Islet of Langerhans (tissue), 1 donor: ENCODE results near the gene CRYBG2.

Source experiments
- FAIRE-seq: peaks from one replicate; lab custom pipeline; 2011; peaks lifted over from hg19 to GRCh38; lab: Jason Lieb, UNC

CRYBG2 gene

DNA sequence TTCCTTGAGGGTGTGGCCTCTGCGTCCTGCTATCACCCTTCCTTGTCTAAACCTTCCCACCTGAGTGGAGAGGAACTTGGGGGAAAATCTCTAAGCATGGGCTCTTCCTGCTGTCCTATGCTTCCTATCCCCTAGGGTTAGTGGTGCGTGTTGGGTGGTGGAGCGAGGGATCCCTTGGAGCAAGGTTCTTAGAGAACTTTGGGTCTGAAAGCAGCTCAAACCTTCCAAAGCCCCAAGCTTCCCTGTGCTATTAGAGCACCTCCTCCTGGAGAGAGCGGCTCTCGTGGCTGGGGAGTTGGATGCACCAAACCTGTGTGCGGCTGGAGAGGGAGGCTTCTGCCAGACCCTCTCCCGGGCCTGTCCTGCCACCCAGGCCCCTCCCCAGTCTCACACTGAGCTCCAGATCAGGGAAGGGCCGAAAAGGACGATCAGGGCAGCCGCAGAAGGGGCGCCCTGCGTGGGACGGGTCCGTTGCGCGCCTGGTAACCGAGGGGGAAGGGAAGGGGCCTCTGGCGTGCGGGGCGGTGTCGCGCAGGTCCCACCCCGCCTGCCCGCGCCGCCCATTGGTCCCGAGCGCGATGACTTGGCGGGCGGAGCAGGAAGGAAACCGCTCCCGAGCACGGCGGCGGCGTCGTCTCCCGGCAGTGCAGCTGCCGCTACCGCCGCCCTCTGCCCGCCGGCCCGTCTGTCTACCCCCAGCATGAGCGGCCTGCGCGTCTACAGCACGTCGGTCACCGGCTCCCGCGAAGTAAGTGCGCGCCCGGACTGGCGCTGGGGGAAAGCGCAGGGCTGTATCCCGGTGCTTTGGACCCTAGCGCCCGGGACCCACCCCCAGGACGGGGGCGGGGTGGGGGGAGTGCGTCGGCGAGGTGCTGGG lies 74.2 kb downstream of the CRYBG2 start, which contains the start of gene SH3BGRL3:
Gene SH3BGRL3, plus strand, starts transcription at position 631 of the 877 bp plus-strand sequence. Its CDS starts 70 bp downstream, at position 701.
- FAIRE-seq: no peak

DNA sequence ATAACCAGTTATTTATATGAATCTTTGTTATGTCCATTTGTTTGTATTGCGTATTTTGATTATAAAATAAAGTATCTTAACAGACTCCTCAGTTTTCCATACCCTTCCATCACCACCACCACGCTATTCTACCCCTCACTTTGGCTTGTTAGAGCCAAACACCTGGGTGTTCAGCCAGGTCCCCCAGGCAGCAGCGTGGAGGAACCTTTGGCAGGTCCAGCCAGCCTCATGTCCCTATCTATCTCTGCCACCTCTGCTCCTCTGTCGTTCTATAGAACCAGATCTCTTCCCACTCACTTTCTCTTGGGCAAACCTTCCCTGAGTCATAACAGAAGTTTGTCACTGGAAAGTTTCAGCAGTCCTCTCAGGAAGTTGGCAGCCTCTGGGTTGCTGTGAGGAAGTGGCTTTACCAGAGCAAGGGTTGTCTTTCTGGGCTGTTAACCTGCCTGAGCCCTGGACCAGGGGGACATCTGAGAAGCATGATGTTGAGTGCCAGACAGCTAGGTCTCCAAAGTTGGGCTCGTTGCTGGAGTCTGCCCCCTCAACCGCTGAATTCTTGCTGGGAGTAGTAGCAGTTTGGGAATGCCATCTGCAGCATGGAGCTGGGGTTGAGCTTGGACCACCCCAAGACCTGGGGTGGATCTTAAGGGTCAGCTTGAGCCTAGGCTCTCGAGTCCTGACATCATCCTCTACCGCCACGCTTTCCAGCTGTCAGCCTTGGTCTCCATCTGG lies 75.0 kb downstream of the CRYBG2 start:
- no peak for FAIRE-seq

DNA sequence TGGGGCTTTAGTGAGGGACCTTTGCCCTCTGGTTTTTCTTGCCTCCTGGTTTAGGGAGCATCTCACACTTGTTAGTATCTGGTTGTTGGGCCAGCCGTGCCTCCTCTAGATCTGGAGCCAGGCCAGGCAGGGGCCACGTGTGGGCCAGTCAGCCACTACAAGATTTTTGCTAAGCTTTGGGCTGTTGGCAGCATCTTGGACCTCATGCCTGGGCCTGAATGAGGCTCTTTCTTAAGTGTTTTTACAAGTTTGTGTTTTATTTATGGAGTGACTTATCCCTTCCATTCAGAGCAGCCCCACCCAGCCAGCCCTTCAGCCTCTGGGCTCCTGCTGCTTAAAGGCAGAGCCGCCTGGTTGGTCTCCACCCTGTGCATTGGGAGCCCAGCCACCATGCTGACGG lies 75.6 kb downstream of the CRYBG2 start:
- FAIRE-seq: no peak

DNA sequence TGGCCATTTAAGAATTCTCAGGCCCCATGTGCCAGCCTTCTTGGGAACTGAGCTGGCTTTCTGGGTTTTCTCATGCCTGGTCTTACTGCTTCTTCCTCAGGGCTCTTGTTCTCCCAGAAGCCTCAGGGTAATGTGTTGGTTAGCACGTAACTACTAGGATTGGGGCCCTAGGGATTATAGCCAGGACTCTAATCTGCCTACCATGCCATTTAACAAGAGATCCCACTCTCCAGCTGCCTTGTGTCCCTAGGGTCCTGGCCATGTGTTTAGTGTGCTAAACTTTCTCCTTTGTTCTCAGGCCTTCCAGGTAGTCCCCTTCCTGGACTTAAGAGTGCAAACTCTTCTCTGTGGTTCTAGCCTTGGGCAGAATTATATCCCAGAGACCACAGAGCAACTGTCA lies 76.2 kb downstream of the CRYBG2 start:
- FAIRE-seq: no peak

DNA sequence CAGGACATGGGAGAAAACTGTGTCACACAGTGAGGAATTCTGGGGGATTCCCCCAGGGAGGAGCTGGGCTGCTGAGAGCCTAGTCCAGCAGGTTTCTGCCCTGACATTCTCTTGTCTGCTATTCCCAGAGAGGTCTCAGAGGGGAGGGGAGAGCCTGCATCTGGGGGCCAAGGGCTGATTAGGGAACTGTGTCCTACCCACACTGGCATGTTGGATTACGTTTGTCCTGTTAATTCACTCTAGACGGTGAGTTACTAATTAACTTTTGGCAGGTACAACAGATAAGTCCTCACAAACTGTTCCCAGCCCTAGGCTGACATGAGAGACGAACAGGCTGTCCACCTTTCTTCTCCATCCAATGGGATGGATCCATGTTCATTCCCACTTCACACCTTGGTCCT lies 76.7 kb downstream of the CRYBG2 start:
- no peak for FAIRE-seq

DNA sequence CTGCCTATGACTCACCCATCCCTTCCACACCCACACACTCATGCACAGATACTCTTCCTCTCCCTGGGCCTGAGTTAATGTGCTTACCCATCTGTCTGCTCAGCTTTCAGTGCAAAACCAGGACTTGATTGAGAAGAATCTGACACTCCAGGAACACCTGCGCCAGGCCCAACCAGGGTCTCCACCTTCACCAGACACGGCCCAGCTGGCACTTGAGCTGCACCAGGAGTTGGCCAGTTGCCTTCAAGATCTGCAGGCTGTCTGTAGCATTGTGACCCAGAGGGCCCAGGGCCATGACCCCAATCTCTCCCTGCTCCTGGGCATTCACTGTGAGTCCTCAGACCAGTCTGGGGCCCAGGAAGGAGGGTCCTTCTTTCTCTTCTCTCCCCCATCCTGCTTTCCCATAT lies 77.5 kb downstream of the CRYBG2 start:
- FAIRE-seq: no peak

DNA sequence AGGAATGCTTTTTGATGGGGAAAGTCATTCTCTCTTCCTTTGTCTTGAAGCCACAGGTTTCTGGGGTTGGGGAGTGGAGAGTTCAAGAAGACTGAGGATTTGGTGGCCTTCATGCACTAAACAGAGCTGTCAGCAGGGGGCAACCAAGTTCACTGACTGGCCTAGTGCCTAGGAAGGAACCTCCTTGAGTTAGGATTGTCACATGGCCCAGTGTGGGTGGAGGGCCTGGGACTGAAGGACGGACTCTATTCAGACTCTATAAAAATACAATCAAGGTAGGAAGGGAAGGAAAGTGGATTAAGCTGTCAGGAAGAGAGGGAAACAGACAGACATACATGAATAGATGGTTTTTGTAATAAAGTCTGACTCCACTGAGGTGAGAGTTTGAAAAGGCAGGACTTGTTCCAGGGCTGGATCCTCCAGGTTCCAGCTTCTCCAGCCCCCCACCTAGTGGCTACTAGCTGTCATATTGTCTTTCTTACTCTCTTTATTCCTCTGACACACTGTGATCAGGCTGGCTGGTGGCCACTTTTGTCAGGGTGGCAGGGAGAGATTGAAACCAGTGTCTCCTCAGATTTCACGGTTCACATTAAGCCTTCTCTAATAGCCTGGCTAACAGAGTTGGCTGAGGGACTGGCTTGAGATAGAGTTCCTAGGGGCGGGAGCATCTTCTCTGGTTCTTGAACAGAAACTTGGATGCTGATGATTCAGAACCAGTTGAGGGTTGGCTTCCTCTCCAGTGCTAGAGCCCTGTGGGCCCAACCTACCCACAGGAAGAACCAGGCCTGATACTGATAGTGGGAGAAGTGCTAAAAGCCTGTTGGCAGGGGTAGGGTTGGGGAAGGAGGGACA lies 78.1 kb downstream of the CRYBG2 start:
- FAIRE-seq: no peak

DNA sequence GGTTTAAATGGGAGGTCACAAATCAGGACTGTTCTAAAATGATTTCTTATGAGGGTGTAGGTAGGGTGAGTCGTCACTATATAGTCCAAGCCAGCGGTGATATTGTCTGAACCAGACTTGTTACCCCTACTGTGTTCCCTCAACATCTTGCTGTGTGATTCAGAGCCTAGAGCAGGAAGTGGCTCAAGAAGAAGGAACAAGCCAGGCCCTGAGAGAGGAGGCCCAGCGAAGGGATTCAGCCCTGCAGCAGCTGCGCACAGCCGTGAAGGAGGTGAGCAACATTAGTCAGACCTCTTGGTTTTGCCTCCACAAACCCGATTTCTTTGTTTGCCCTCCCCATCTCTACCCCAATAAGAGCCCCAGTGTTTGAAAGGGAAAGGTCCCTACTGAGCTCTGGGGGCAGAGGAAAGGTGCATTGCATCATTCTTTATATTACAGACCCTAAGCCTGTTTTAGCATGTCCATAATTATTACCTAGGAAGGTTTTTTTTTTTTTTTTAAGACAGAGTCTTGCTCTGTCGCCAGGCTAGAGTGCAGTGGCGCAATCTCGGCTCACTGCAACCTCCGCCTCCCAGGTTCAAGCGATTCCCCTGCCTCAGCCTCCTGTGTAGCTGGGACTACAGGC lies 79.0 kb downstream of the CRYBG2 start:
- no peak for FAIRE-seq
